Cardiac muscle cell (in vitro differentiated cells and primary cell): ENCODE data around the gene EPC1. TPM values are rescaled to one million over a fixed set of nuclear protein-coding genes. Genes with fewer than 3 reads are reported as not detected.
A peak's percentile ranks its signal among the peaks of the same experiment; 100 is the strongest.

Source experiments
- DNase-seq, 2 donors: peaks; one replicate each; pipeline versions ENCODE4 v3.0.0 to v3.0.0-alpha.2; 2010 to 2017; ENCODE audit warnings: low read depth in 1 of 2, low spot score in 1 of 2
- H3K27ac ChIP-seq: fragments of 200-600 bp; sonication (generic); 2 replicates; pipeline ENCODE4 v1.5.1; 2016
- H3K27me3 ChIP-seq: fragments of 200-600 bp; sonication (generic); 2 replicates; pipeline ENCODE4 v1.6.0; 2016; ENCODE audit warnings: control low read depth
- H3K36me3 ChIP-seq: fragments of 200-600 bp; sonication (generic); 2 replicates; pipeline ENCODE4 v1.5.1; 2016; ENCODE audit warnings: control low read depth
- H3K4me1 ChIP-seq: fragments of 200-600 bp; sonication (generic); 2 replicates; pipeline ENCODE4 v1.8.1; 2017; ENCODE audit warnings: low read depth, mild to moderate bottlenecking, mixed run types
- H3K4me3 ChIP-seq: fragments of 200-600 bp; sonication (generic); 2 replicates; pipeline ENCODE4 v1.5.1; 2016; ENCODE audit warnings: mild to moderate bottlenecking
- H3K9me3 ChIP-seq: fragments of 200-600 bp; sonication (generic); 2 replicates; pipeline ENCODE4 v1.5.1; 2017; ENCODE audit warnings: low read depth, mild to moderate bottlenecking, control low read depth
- CTCF ChIP-seq: IDR thresholded peaks from 2 replicates; pipeline ENCODE4 v1.5.1; 2012; ENCODE audit warnings: low read depth, mild to moderate bottlenecking, low read length
- polyA plus RNA-seq: library from polyadenylated mRNA; unstranded; fragments of >200 nt; fragmentation: Nextera tagmentation; extraction: Ambion mirVana; gene quantifications from 2 replicates; pipeline ENCODE4 v1.2.1, GENCODE V29; 2016
- total RNA-seq: library from RNA; depleted of rRNA; stranded (reverse); fragments of >200 nt; gene quantifications from 2 replicates; pipeline ENCODE4 v1.2.3, GENCODE V29; 2016

EPC1 gene
- total and polyA plus RNA-seq, 2 experiments from 2014 or later, result 12.9 to 25.4 TPM

GRCh38 chr10:32268788-32269187 is 78.2 kb downstream of the EPC1 start:
- Histone ChIP-seq H3K36me3 (peaks cover 36% of the 10 kb centered on the region), H3K9me3 (no peaks in the 10 kb centered on the region), H3K4me1 (no peaks in the 10 kb centered on the region), H3K27ac (no peak overlapping the region), H3K4me3 (no peak overlapping the region), H3K27me3 (no peaks in the 10 kb centered on the region)
- no peak for TF ChIP-seq CTCF
- DNase-seq, result no peak

DNA sequence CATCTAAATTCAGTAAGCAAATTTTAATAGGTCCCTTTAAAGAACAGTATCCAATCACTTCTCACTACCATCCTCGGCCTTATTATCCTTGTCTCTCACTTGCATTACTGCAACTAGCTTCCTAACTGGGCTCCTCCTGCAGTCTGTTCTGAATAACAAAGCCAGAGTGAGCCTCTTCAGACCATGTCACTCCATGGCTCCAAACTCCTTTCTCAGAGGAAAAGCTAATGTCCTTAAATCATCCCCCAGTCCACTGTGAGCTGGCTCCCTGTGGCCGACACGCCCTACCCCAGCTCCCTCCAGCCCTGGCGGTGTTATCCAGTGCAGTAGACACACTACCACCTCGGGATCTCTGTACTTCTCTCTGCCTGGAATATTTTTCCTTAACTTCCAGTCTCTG is 80.0 kb downstream of the EPC1 start:
- peak overlapping the region; percentile 41 for H3K27ac ChIP-seq
- DNase-seq, result no peak
- no peak for TF ChIP-seq CTCF
- no peaks in the 10 kb centered on the region for H3K27me3 ChIP-seq
- H3K4me3 ChIP-seq, result no peak overlapping the region
- no peaks in the 10 kb centered on the region for H3K9me3 ChIP-seq
- no peaks in the 10 kb centered on the region for H3K4me1 ChIP-seq
- peaks cover 30% of the 10 kb centered on the region for H3K36me3 ChIP-seq

DNA sequence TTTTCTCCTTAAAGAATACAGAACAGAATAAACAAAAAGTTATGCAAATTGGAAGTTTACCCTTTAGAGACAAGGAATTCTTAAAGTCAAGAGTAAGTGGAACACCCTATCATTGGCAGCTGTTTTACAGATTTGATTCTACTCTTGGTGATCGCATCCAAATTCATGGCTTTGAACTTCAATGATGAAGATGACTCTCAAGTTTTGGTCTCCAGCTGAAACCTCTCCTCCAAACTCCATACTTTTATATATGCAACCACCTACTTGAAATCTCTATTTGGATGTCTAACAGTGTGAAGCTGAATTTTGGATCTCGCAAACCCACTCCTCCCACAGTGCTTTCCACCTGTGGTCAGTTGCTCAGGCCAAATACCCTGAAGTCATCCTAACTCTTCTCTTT is 80.4 kb downstream of the EPC1 start:
- Histone ChIP-seq H3K27me3 (no peaks in the 10 kb centered on the region), H3K27ac (peak overlapping the region; percentile 12), H3K4me1 (no peaks in the 10 kb centered on the region), H3K36me3 (peaks cover 26% of the 10 kb centered on the region), H3K4me3 (no peak overlapping the region), H3K9me3 (no peaks in the 10 kb centered on the region)
- TF ChIP-seq CTCF, result no peak
- DNase-seq, result no peak

GRCh38 chr10:32265756-32266155 is 81.2 kb downstream of the EPC1 start:
- Histone ChIP-seq H3K27ac (no peak overlapping the region), H3K36me3 (peaks cover 19% of the 10 kb centered on the region), H3K4me1 (no peaks in the 10 kb centered on the region), H3K27me3 (no peaks in the 10 kb centered on the region), H3K4me3 (no peak overlapping the region), H3K9me3 (no peaks in the 10 kb centered on the region)
- TF ChIP-seq CTCF, result no peak
- DNase-seq, result no peak

DNA sequence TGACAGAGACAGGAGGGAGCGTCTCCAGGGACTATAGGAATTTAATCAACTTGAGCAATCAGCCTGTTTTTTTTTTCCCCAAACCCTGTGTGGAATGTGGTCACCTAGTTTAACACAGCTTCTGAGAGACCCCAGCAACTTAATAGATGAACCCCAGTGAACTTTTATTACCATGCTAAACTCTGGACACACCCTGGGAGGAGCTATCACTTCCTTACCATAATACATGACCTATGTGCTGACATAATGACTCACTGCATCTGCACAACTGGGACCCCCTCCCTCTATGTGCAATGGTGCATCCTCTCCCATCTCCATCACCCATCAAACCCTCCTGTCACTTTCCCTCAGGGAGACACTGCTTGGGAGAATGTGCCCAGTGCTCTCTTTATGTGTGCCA is 83.7 kb downstream of the EPC1 start:
- no peak for TF ChIP-seq CTCF
- Histone ChIP-seq H3K27ac (no peak overlapping the region), H3K4me3 (no peak overlapping the region), H3K4me1 (no peaks in the 10 kb centered on the region), H3K27me3 (no peaks in the 10 kb centered on the region), H3K9me3 (no peaks in the 10 kb centered on the region), H3K36me3 (no peaks in the 10 kb centered on the region)
- no peak for DNase-seq

GRCh38 chr10:32259551-32259950 is 87.4 kb downstream of the EPC1 start:
- H3K27me3 ChIP-seq, result no peaks in the 10 kb centered on the region
- no peaks in the 10 kb centered on the region for H3K4me1 ChIP-seq
- H3K27ac ChIP-seq, result no peak overlapping the region
- H3K4me3 ChIP-seq, result no peak overlapping the region
- no peak for DNase-seq
- no peak for TF ChIP-seq CTCF
- no peaks in the 10 kb centered on the region for H3K9me3 ChIP-seq
- H3K36me3 ChIP-seq, result no peaks in the 10 kb centered on the region
